GM12892 (cell line): Measurements from ENCODE around the gene DHCR7.

Experiments used
- POLR2A ChIP-seq: IDR thresholded peaks from 2 replicates; pipeline ENCODE4 v1.6.1; 2011; ENCODE audit warnings: low read depth, low read length, control low read depth
- POLR2AphosphoS5 ChIP-seq: IDR thresholded peaks from 2 replicates; pipeline ENCODE4 v1.6.1; 2011; ENCODE audit warnings: low read depth, low read length, control low read depth
- TAF1 ChIP-seq: IDR thresholded peaks from 2 replicates; pipeline ENCODE4 v1.6.1; 2011; ENCODE audit warnings: low read depth, mild to moderate bottlenecking, control low read depth, low read length, borderline replicate concordance

DNA sequence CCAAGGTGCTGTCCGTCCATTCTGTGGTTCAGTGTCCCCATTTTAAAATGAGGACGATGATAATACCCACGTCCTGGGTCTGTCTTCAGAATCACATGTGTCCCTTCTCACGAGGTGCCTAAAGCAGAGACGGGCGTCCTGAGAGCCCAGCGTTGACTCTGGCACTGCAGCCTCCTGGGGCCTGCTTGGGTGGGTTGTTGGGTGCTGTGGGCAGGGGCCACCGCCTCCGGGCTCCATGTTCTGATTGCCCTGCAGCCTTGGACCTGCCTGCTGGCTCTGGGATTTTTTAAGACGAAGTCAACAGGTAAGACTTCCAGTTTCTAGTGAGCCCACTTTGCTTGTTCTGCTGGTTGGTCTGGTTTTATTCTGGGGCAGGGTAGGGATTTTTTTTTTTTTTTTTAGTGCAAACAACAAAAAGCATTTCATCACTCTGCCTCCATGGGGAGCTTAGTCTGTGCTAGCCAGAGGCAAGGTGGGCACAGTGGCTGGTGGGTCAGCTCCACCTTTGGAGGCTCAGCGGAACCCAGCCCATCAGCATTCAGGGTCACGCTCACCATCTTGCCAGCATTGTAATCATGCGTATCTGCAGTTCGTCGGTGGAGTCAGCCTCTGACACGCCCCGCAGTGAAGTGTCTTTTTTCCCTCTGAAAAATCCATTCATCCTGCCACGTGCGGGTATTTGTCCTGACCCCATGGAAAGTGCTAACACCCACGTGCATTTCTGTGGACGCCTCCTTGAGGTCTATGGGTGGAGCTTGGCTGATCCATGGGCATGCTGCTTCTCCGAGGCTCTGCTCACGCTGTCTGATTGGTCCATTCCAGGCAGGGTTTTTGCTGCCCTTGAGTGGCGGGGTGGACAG lies 33.1 kb upstream of the DHCR7 start:
- TF ChIP-seq POLR2AphosphoS5 (no peak), POLR2A (no peak), TAF1 (no peak)
